NCI-H2196 (cell line): Measurements from ENCODE around the gene C1orf141.
"Not testable (repeated sequence)": the region's sequence is repeated elsewhere in the genome, so short reads cannot be mapped to it uniquely, and the experiment has no call there.

ENCODE experiments used
- DNase-seq: peaks from one replicate; lab custom pipeline; 2025; ENCODE audit not compliant: unreplicated experiment; lab: John Stamatoyannopoulos, UW

Gene C1orf141

DNA sequence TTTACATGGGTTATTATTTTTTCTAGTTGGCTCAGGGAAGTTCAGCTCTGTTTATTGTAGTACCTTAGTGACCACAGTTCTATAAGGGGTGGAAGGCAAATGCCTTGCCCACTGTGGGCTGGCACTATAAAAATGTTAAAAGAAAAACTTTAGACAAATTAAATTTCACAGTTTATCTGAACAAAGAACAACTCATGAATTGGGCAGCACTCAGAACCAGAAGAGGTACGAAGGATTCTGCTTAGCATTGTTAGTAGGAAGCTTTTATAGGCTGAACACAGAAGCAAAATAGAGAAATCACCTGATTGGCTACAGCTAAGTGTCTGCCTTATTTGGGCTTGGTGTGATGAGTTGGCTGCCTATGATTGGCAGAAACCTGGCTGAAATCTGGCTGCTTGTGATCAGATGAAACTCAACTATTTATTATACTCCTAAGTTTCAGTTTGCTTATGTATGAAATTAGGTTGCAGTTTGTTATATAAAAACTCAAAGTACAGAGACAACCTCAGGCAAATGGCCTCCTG is 45.0 kb downstream of the C1orf141 start:
- DNase-seq, result no peak

DNA sequence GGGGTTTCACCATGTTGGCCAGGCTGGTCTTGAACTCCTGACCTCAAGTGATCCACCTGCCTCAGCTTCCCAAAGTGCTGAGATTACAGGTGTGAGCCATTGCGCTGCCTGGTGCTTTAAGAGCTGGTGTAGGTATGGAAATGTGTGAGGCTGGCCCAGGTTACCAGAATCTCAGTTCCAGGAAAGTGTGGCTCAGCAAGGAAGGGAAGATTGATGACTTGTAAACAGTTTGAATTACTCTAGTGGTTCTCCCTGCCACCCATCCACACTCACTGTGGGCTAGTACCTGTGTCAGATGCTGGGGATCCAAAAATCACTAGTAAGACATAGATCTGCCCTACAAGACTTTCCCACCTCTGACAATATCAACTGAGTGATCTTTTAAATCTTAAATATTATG is 46.3 kb downstream of the C1orf141 start:
- no peak for DNase-seq

DNA sequence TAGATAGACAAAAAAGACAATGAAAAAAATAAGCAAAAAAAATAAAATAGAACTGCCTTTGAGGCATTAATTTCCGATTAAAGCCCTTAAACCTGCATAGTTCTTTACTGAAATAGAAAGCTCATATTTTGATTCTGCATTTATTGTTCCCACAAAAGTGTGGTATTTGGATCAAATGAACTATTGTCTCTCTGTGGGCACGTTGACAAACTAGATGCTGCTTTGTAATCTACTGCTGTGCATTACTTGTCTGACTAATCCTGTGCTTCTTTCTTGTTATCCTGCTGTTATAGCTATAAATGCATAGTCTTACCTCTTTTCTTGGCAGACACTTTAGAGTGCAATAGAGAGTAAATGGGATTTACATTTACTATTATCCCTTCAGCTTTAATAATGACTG is 49.4 kb downstream of the C1orf141 start:
- DNase-seq, result no peak

DNA sequence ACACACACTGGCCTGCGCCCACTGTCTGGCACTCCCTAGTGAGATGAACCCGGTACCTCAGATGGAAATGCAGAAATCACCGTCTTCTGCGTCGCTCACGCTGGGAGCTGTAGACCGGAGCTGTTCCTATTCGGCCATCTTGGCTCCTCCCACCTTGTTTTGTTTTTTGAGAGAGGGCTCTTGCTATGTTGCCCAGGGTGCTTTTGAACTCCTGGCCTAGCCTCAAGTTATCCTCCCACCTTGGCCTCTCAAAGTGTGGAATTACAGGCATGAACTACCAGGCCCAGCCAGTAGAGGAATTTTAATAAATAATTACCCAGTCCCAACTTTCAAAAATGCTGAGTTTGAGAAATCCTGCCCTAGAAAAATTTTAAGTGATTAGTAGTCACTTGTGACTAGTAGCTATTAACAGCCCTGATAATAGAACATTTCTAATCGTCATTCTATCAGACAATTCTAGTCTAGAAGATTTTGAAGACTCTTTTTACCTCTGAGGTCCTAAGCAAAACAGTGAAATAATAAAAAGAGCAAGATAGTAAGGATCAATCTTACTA is 49.9 kb downstream of the C1orf141 start:
- no peak for DNase-seq

GRCh38 chr1:67078291-67078690 is 56.5 kb downstream of the C1orf141 start:
- no peak for DNase-seq

DNA sequence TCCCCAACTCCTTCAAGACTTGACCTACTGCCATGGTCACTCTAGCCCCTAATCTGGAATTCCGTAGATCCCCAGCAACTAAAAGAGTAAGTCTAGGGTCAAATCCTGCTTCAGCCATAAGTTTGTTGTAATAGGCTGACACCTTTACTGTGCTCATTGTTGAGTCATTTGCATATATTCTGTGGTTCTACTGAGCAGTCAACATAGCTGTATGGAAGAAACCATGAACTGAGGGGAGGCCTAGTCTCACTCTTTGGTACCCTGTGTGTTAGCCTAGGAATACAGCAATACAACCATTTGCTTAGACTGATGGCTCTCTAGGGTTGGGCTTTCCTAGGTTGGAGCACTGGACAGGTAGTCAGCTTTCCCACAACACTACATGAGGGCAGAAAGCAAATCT is 57.2 kb downstream of the C1orf141 start:
- no peak for DNase-seq

DNA sequence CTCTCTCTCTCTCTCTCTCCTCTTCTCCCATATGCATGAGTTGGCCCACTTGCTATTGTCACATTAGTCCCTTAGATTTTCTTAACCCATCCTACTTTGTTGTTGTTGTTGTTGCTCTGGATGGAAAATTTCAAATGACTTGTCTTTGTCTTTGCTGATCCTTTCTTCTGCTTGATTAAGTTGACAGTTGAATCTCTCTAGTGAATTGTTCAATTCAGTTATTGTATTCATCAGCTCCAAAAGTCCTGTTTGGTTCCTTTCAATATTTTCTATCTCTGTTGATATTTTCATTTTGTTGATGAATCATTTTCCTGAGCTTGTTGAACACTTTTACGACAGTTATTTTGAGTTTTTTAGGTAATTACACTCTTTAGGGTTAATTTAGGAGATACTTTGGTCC is 62.0 kb downstream of the C1orf141 start:
- DNase-seq, result no peak

DNA sequence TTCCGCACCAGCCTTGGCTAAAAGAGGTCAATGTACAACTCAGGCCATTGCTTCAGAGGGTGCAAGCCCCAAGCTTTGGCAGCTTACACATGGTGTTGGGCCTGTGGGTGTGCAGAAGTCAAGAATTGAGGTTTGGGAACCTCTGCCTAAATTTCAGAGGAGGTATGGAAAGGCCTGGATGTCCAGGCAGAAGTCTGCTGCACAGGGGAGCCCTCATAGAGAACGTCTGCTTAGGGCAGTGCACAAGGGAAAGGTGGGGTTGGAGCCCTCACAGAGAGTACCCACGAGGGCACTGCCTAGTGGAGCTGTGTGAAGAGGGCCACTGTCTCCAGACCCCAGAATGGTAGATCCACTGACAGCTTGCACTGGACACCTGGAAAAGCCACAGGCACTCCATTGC is 67.1 kb downstream of the C1orf141 start:
- DNase-seq, result not testable (repeated sequence)

- DNase-seq, result no peak
Measured at GRCh38 chr1:67062412-67062811, 72.4 kb downstream of the C1orf141 start.

GRCh38 chr1:67061266-67061665 is 73.5 kb downstream of the C1orf141 start:
- no peak for DNase-seq

DNA sequence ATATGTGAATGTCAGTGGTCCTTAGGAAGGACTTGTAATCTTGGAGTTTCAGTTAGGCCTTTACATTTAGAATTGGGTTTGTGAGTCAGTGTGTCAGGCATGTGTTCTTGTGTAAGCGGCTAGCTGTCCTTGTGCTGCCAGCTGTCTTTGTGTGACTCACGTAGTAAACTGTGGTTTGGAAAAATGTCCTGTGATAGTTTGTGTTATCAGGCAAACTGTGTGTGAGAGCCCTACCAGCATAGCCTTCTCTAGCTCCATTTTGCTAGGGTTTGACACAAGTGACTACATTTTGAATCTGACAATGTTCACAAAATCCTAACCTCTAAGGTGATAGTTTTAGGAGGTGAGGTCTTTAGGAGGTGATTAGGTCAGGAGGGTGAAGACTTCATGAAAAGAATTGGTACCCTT is 74.0 kb downstream of the C1orf141 start:
- DNase-seq, result no peak

- DNase-seq, result no peak
Measured at GRCh38 chr1:67059346-67059745, 75.4 kb downstream of the C1orf141 start.

DNA sequence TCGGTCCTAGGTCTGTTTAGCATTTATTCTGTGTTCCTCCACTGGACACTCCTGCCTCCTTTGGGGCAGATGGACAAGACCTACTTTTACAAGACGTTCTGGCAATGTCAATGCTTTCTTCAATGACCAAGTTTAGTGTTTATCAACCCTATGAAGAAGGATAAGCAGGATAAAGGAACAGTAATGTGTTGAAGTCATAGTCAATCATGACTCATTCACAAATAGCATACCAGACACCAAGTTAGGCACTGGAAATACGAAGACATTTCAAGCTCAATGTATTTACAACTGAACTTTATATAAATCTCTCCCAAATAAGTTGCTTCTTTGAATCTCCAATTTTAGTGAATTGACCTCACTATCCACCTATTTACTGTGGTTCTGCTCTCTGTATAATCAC is 76.0 kb downstream of the C1orf141 start:
- DNase-seq, result no peak

DNA sequence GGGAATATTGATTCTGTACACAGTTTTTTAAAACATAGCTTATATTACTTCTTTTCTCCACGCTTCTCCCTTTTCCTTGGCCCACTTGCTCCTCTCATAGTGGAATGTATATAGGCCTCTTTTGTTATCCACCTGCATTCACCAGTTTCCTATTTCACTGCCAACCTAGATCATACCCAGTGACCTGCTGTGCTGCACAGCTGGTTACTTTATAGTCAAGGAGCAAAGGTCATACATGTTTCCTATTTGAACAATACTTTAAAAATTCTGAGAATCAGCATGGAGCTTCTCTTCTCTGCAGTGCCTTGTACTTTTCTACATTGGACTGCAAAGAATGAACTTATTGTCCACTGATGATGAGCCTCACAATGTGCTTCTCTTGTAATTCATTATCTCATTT is 76.5 kb downstream of the C1orf141 start:
- no peak for DNase-seq

DNA sequence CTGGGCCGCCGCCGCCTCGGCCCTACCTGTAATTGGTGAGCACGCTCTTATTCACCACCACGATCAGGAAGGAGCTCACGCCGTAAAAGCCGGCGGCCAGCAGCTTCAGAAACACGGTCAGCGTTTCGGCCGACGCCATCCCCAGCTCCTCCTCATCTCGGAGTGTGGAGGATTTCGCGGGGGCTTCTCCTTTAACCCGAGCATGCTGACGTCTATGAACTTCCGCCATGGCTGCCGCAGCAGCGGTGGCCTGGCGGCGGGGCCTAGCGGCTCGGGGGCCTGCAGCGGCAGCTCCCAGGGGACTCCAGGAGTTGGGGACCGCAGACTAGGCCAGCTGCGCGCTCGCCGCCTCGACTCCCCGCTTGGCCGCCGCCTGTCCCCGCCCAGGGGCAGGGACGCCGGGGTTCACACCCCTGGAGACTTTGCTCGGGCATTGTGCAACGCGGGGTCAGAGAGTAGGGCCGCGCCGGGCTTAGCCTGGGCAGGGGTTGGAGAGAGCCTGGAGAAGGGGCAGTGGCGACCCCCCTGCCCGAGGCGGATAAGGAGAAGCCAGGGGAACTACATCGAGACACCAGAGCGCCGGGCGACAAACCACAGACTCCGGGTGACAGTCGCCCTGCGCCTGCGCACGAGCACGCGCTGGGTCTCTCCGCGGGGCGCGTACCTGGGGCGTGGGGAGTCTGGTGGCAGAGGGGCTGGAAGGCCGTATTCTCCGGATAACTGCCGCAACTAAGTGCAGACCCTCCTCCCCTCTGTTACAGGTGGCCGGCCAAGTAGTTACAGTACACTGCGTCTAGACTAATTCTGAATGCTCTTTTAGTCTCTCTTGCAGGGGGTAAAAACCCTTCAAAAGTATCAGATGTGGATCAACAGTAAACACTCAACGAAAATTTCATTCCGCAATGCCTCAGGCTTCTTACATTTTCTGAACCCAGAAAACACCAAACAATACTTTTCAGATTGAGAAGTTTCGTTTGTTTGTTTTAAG is 80.7 kb downstream of the C1orf141 start, which contains the start of gene SLC35D1:
SLC35D1 (minus strand) TSS at position 364 of the 988 bp plus-strand sequence; CDS start at position 229, 135 bp downstream.
- peak; percentile 64 for DNase-seq

DNA sequence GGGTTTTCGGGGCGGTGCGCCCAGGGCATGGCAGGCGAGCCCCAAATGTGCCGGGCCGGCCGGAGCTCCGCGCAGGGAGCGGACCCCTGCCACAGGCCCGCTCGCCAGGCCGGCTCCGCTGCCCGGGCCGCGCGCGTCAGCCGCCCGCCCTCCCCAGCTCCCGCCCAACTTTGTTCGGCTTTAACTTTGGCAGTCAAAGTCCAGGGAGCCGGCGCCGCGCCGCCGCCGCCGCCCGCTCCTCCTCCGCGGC is 81.3 kb downstream of the C1orf141 start:
- DNase-seq, result peak; percentile 63

DNA sequence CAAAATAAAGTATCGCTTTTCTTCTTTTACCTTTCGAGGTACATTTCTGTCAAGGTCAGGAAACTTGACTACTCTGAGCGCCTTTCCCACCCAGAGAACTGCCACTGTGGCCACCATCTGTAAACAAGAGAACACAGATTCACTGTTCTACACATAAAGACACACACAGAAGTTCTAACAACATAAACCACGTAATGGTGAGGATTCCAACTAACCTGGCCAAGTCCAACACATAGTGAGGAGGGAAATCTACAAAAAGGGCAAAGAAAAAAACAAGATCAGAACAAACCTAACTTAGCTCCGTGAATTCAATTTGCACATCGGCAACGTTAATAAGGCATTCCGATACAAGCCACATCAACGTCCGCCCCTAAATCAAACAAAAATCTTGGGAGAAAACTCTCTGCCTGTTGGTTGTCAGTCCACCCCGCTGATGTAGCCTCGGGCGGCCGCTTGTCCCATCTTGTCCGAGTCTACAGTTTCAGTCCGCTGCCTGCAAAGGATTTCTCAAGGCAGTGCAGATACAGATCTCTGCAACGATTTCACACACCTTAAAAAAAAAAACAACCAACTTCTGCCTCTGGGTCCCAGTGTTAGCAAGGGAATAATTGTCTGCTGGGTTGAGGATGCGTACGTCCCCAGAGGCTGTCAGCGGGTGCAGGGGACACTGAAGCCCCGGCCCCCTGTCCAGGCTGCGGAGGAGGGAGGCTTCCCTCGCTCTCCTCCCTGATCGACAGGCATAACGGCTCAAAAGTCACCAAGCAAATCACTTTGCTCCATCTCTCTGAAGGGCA is 81.8 kb downstream of the C1orf141 start:
- DNase-seq, result no peak

GRCh38 chr1:67051196-67051595 is 83.6 kb downstream of the C1orf141 start:
- no peak for DNase-seq

DNA sequence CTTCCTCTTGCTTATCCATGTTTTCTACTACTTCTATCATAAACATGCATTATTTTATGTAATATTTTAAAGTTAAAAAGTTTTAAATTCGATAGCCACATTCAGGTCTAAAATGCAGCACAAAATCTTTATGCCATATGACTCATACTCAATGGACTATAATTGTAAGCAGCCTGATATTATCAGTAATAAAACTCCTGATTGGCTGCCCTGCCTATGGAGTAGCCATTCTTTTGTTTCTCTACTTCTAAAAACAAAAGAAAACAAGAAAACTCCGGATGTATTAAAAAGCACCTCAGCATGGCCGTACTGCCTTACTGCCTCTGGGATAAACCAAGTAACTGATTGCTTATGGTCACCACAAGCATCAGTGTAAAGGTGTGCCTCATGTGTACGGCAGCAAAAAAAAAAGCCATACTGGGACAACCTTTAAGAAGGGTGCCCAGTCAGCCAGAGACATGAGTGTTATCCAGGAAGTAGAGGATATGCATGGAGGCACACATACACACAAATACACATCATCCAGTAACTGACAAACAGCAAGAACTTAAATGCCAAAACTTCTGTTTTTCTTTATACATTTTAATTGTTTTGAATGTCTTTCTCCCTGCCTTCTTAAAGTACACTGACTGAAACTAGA is 90.0 kb downstream of the C1orf141 start:
- no peak for DNase-seq

- DNase-seq, result no peak
Measured at GRCh38 chr1:67043366-67043765, 91.4 kb downstream of the C1orf141 start.
